Urinary bladder (tissue), 2 donors: ENCODE measurements around the gene FRAS1. TPM values are rescaled to one million over a fixed set of nuclear protein-coding genes. Genes with fewer than 3 reads are reported as not detected.

Experiments
- polyA plus RNA-seq: library from polyadenylated mRNA; stranded (reverse); fragments of 200-250 nt; gene quantifications from one replicate; pipeline ENCODE4 v1.2.3, GENCODE V29; 2013
- small RNA-seq: library from RNA; depleted of rRNA; stranded (forward); fragments of <200 nt; gene quantifications from one replicate; pipeline ENCODE3, GENCODE V24; 2014
- total RNA-seq: library from RNA; depleted of rRNA; stranded (reverse); fragments of >200 nt; gene quantifications from one replicate; pipeline ENCODE4 v1.2.3, GENCODE V29; 2014
- donor health status: healthy.

The FRAS1 gene
- total and polyA plus RNA-seq, 2 donors, result 0.27 to 20.5 TPM

Small RNAs within 50 kb of the gene (small RNA-seq; reads per million reads assigned to genes)
- gene AC114801.3, result not detected

Other genes with a start within 250 kb of the FRAS1 start
- gene CNOT6L, start 238.0 kb upstream of the FRAS1 start, total RNA-seq, result 51.7 TPM
- 11.8 TPM for gene CNOT6L, start 238.0 kb upstream of the FRAS1 start, polyA plus RNA-seq
- 42.8 TPM for gene MRPL1, start 194.5 kb upstream of the FRAS1 start, total RNA-seq
- 22.8 TPM for gene MRPL1, start 194.5 kb upstream of the FRAS1 start, polyA plus RNA-seq